Neural cell (in vitro differentiated cells): ENCODE data around the gene PRDM1. TPM values are rescaled to one million over a fixed set of nuclear protein-coding genes. Genes with fewer than 3 reads are reported as not detected.

Experiments
- H2AFZ ChIP-seq: fragments of 200-600, 300-800 bp; sonication (generic), shearing (Covaris generic); 2 replicates; pipeline ENCODE4 v1.6.0; 2014; ENCODE audit warnings: low read depth, mild to moderate bottlenecking, antibody characterized with exemption, low read length, moderate library complexity
- H3F3A ChIP-seq: fragments of 200-600 bp; shearing (Covaris generic); 2 replicates; pipeline ENCODE4 v1.6.1; 2016; ENCODE audit warnings: mild to moderate bottlenecking, moderate library complexity, mixed read lengths, antibody characterized with exemption, low read length; ENCODE audit not compliant: insufficient read depth, poor library complexity, severe bottlenecking
- H3K27ac ChIP-seq: fragments of 200-600, 300-800 bp; sonication (generic), shearing (Covaris generic); 2 replicates; pipeline ENCODE4 v1.5.1; 2014; ENCODE audit warnings: mild to moderate bottlenecking, low read length, moderate library complexity
- H3K27me3 ChIP-seq: fragments of 300-800, 200-600 bp; sonication (generic), shearing (Covaris generic); 2 replicates; pipeline ENCODE4 v1.6.0; 2014; ENCODE audit warnings: mild to moderate bottlenecking, low read depth, low read length, moderate library complexity; ENCODE audit not compliant: insufficient read depth
- H3K36me3 ChIP-seq: fragments of 300-800, 200-600 bp; sonication (generic), shearing (Covaris generic); 2 replicates; pipeline ENCODE4 v1.5.1; 2014; ENCODE audit warnings: mild to moderate bottlenecking, antibody characterized with exemption, low read length, moderate library complexity; ENCODE audit not compliant: insufficient read depth
- H3K4me2 ChIP-seq: fragments of 300-800, 200-600 bp; sonication (generic), shearing (Covaris generic); 2 replicates; pipeline ENCODE4 v1.6.0; 2014; ENCODE audit warnings: mild to moderate bottlenecking, low read length
- H3K4me3 ChIP-seq: fragments of 300-800, 200-600 bp; sonication (generic), shearing (Covaris generic); 2 replicates; pipeline ENCODE4 v1.5.1; 2014; ENCODE audit warnings: mild to moderate bottlenecking, low read length, moderate library complexity
- H3K79me2 ChIP-seq: fragments of 200-600 bp; shearing (Covaris generic); replicated peaks from 2 replicates; pipeline ENCODE4 v1.6.0; 2014; ENCODE audit warnings: mild to moderate bottlenecking, low read length, moderate library complexity; ENCODE audit not compliant: insufficient read depth
- H3K9ac ChIP-seq: fragments of 300-800, 200-600 bp; sonication (generic), shearing (Covaris generic); 2 replicates; pipeline ENCODE4 v1.6.1; 2016; ENCODE audit warnings: mild to moderate bottlenecking, low read length, mixed read lengths
- H3K9me2 ChIP-seq: fragments of 200-600 bp; shearing (Covaris generic); 2 replicates; pipeline ENCODE4 v1.6.1; 2016; ENCODE audit warnings: mild to moderate bottlenecking, low read length, mixed read lengths; ENCODE audit not compliant: insufficient read depth
- H3K9me3 ChIP-seq: fragments of 200-600, 300-800 bp; sonication (generic), shearing (Covaris generic); 2 replicates; pipeline ENCODE4 v1.6.1; 2016; ENCODE audit warnings: mild to moderate bottlenecking, mixed run types, low read length, moderate library complexity, mixed read lengths
- H4K20me1 ChIP-seq: fragments of 200-600 bp; shearing (Covaris generic); 2 replicates; pipeline ENCODE4 v1.6.1; 2016; ENCODE audit warnings: mild to moderate bottlenecking, mixed run types; ENCODE audit not compliant: insufficient read depth
- CTCF ChIP-seq: fragments of 450-650 bp; IDR thresholded peaks from 2 replicates; pipeline ENCODE4 v1.5.1; 2014; ENCODE audit warnings: antibody characterized with exemption, mild to moderate bottlenecking, moderate library complexity; ENCODE audit not compliant: poor library complexity, severe bottlenecking
- EP300 ChIP-seq: fragments of 450-650 bp; conservative IDR thresholded peaks from 2 replicates; pipeline ENCODE4 v1.6.1; 2014; ENCODE audit warnings: antibody characterized with exemption, mild to moderate bottlenecking, moderate library complexity; ENCODE audit not compliant: poor library complexity, severe bottlenecking
- EZH2 ChIP-seq: fragments of 200-600, 300-800 bp; shearing (Covaris generic), sonication (generic); IDR thresholded peaks from 2 replicates; pipeline ENCODE4 v1.6.1; 2014; ENCODE audit warnings: antibody characterized with exemption, low read length, borderline replicate concordance, mild to moderate bottlenecking; ENCODE audit not compliant: insufficient read depth, poor library complexity, severe bottlenecking
- MXI1 ChIP-seq: fragments of 450-650 bp; conservative IDR thresholded peaks from 2 replicates; pipeline ENCODE4 v1.6.1; 2014; ENCODE audit warnings: antibody characterized with exemption, mild to moderate bottlenecking; ENCODE audit not compliant: poor library complexity, severe bottlenecking
- POLR2AphosphoS5 ChIP-seq: IDR thresholded peaks from 2 replicates; pipeline ENCODE4 v1.6.1; 2012
- RAD21 ChIP-seq: fragments of 450-650 bp; conservative IDR thresholded peaks from 2 replicates; pipeline ENCODE4 v1.6.1; 2014; ENCODE audit warnings: antibody characterized with exemption, mild to moderate bottlenecking, moderate library complexity
- REST ChIP-seq: IDR thresholded peaks from 2 replicates; pipeline ENCODE4 v1.6.1; 2012; ENCODE audit warnings: borderline replicate concordance
- SMC3 ChIP-seq: fragments of 450-650 bp; conservative IDR thresholded peaks from 2 replicates; pipeline ENCODE4 v1.6.1; 2014; ENCODE audit warnings: antibody characterized with exemption, mild to moderate bottlenecking, moderate library complexity; ENCODE audit not compliant: poor library complexity
- TAF1 ChIP-seq: IDR thresholded peaks from 2 replicates; pipeline ENCODE4 v1.6.1; 2012; ENCODE audit warnings: low read depth
- polyA plus RNA-seq: library from polyadenylated mRNA; depleted of rRNA; stranded (reverse); fragments of >200 nt; gene quantifications from 2 replicates; pipeline ENCODE4 v1.2.3, GENCODE V29; 2014

The PRDM1 gene
- polyA plus RNA-seq, 1 donor from 2014 or later: 0.09 TPM

DNA sequence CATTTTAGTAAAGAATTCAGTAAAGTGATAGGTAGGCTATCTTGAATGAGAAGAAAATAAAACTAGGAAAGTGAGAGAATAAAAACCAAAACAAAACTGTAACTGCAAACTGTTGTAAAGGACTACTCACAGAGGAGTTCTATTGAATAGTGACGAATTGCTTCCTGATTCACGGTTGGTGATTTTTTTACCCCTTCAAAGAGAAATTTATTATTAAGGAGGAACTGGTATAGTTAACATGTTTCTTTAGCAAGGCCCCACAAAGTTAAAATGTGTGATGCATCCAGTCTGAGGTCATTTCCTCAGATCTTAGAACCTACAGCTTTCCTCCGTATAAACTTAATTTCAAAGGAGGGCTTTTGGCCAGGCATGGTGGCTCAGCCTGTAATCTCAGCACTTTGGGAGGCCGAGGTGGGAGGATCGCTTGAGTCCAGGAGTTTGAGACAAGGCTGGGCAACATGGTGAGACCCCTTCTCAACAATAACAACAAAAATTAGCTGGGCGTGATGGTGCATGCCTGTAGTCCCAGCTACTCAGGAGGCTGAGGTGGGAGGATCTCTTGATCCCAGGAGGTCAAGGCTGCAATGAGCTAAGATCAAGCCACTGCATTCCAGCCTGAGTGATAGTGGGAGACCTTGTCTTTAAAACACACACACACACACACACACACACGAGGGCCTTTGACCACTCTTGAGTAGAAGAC is 8.3 kb downstream of the PRDM1 start:
- Histone ChIP-seq H3K36me3 (no peaks in the 10 kb centered on the region), H3K9me2 (no peaks in the 10 kb centered on the region), H3K79me2 (no peaks in the 10 kb centered on the region), H3K4me3 (no peak overlapping the region), H3F3A (no peaks in the 10 kb centered on the region), H3K9ac (no peak overlapping the region), H4K20me1 (no peaks in the 10 kb centered on the region), H3K27me3 (peaks cover 17% of the 10 kb centered on the region), H3K4me2 (no peak overlapping the region), H3K27ac (no peak overlapping the region), H3K9me3 (no peaks in the 10 kb centered on the region), H2AFZ (no peak overlapping the region)
- TF ChIP-seq EZH2 (no peak), POLR2AphosphoS5 (no peak), TAF1 (no peak), RAD21 (no peak), SMC3 (no peak)

DNA sequence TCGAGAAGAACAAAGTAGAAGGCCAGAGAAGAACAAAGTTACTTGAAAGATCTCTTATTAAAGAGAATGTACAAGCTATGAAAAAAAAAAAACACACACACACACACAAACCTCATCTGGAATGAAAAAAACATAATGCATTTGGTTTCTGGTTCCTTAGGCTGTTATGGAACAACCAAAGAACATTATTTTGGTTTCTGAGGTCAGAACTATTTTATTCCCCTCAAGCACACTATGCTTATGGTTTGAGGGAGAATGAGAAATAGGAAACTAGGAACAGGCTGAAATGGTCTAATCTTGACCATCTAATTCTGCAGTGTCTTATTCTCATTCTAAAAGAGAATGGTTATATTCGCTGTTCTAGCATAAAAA is 8.8 kb downstream of the PRDM1 start:
- Histone ChIP-seq H2AFZ (no peak overlapping the region), H3K27me3 (peaks cover 17% of the 10 kb centered on the region), H3K27ac (no peak overlapping the region), H3K36me3 (no peaks in the 10 kb centered on the region), H3K79me2 (no peaks in the 10 kb centered on the region), H3K4me2 (no peak overlapping the region), H3K9me2 (no peaks in the 10 kb centered on the region), H4K20me1 (no peaks in the 10 kb centered on the region), H3F3A (no peaks in the 10 kb centered on the region), H3K9ac (no peak overlapping the region), H3K9me3 (no peaks in the 10 kb centered on the region), H3K4me3 (no peak overlapping the region)
- TF ChIP-seq REST: no peak
- TF ChIP-seq CTCF: no peak
- no peak for TF ChIP-seq EP300
- TF ChIP-seq EZH2: no peak
- no peak for TF ChIP-seq RAD21
- no peak for TF ChIP-seq TAF1
- no peak for TF ChIP-seq MXI1
- no peak for TF ChIP-seq POLR2AphosphoS5
- no peak for TF ChIP-seq SMC3
